GM12872 (cell line): ENCODE measurements around the gene DLST.

ENCODE experiments used
- CTCF ChIP-seq: IDR thresholded peaks from 3 replicates; pipeline ENCODE4 v1.5.1; 2011; ENCODE audit warnings: low read depth, mild to moderate bottlenecking, low read length, moderate library complexity; ENCODE audit not compliant: insufficient read depth

Gene DLST

DNA sequence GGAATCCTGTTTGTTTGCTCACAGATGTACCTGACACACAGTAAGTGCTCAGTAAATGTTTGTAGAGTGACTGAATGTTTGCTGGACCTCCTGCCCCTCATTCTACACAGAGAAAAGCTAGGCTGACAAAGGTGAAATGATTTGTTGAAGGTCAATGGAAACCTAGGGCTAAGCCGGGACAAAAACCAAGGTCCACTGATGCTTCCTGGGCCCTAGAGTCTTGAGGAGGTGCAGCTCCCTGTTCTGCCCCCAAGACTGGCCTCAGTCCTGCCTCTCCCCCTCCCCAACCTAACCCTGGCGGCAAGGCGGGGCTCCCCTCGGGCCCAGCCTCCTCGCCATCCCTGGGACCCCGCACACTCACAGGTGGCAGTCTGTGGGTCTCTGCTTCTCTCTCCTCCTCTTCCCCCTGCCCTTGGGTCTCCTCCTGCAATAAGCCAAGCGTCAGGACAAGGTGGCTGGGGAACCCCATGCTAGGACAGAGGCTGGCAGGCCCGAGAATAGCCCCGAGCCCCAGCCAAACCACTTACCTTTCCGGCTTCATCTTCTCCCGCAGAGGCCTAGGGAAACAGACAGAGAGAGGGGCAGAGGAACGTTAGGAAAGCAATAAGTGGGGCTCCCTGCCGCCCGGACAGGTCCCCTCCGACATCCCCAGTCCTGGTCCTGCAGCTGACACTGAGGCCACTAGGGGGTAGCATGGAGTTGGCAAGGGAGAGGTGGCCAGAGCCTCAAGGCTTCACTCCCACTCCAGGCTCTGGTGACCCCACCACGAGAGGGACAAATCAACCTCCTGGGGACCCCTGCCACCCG is 64.3 kb downstream of the DLST start:
- peak; percentile 99 for TF ChIP-seq CTCF

GRCh38 chr14:74946659-74947281 is 65.1 kb downstream of the DLST start:
- no peak for TF ChIP-seq CTCF

GRCh38 chr14:74947353-74948227 is 65.9 kb downstream of the DLST start:
- no peak for TF ChIP-seq CTCF

DNA sequence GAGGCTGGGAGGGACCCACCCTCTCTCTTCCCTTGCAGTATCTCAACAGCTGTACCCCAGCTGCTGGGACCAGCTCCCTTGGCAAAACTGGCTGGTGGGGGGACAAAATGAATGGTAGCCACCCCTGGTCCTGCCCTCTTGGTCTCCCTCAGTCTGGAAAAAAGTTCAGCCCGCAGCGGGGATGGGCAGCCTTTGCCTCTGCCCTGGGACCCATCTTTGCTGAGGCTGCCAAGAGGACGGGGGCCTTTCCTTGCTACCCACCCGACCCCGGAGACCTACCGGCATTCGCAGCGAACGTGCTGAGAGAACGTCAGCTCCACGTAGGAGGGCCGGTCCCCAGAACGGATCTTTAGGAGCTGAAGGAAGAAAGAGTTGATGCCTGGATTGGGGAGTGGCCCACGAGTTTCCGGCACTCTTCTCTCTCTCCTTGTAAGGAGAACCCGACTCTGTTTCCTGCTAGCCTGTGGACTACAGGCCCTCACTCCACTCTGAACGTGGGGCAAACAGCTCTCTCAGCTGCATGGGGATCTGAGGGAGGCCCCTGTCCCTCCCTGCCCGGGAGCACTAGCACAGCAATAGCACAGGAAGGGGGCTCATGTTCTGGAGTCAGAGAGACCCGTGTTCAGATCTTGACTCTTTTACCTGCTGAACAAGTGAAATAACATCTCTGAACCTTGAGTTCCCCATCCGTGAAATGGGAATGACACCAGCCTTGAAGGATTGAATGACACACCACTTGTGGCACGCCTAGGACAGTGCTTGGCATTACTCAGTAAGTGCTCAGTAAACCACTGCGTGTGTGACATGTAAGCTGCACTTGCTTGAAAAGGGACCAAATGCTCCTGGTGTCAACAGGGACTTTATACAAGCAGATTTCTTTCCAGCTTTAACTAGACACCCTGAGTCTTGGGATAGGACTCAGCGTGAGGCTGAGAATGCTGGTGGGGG is 66.8 kb downstream of the DLST start:
- TF ChIP-seq CTCF, result no peak

DNA sequence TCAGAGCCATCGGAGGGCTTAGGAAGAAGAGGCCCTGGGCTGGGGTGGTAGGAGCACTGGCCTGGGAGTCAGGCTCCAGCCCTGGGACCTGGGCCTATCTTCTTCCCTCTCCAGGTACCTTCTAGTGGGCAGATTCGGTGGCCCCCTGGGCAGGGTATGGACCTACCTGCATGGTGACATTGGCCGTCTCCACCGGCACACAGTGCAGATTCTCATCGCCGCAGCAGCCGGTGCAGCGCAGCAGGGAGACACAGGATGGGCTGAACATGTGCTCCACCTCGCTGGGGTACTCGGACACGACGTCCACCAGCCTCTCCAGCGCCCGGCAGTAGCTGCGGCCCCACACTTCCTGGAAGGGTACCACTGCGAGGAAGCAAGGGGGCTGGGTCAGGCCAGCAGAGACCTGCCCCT is 67.5 kb downstream of the DLST start:
- TF ChIP-seq CTCF, result no peak

- no peak for TF ChIP-seq CTCF
These were observed 68.3 kb downstream of the DLST start for GRCh38 chr14:74949859-74950573.
